Peyer's patch (tissue), 4 donors: ENCODE data around the gene BDKRB2. TPM values are rescaled to one million over a fixed set of nuclear protein-coding genes. Genes with fewer than 3 reads are reported as not detected.
A peak's percentile ranks its signal among the peaks of the same experiment; 100 is the strongest.

Experiments
- DNase-seq, 3 donors: peaks; one replicate each; pipeline ENCODE4 v3.0.0-alpha.2; 2017 to 2019
- H3K27ac ChIP-seq, 4 donors: fragments of 200-600 bp; sonication (generic); one replicate each; pipeline ENCODE4 v1.5.1; 2016 to 2019
- H3K27me3 ChIP-seq, 2 donors: fragments of 200-600 bp; sonication (generic); one replicate each; pipeline ENCODE4 v1.5.1; 2019
- H3K36me3 ChIP-seq, 3 donors: fragments of 200-600 bp; sonication (generic); one replicate each; pipeline ENCODE4 v1.5.1; 2016 to 2019
- H3K4me1 ChIP-seq, 4 donors: fragments of 200-600 bp; sonication (generic); one replicate each; pipeline ENCODE4 v1.5.1; 2016 to 2019
- H3K4me3 ChIP-seq, 4 donors: fragments of 200-600 bp; sonication (generic); 1 replicate in 3 of 4; 2 replicates in 1 of 4; pipeline ENCODE4 v1.5.1; 2016 to 2019; ENCODE audit warnings: mild to moderate bottlenecking in 1 of 4
- H3K9me3 ChIP-seq, 4 donors: fragments of 200-600 bp; sonication (generic); one replicate each; pipeline ENCODE4 v1.5.1; 2016 to 2019; ENCODE audit warnings: mild to moderate bottlenecking in 1 of 4
- CTCF ChIP-seq, 6 experiments: fragments of 450-650 bp in 4 of 6; fragments of 200-600 bp in 2 of 6; sonication (generic) in 1 of 6; IDR thresholded peaks; one replicate each; pipeline ENCODE4 v1.5.1; 2017 to 2019; ENCODE audit warnings: antibody characterized with exemption in 6 of 6, mild to moderate bottlenecking in 3 of 6, moderate library complexity in 1 of 6
- POLR2A ChIP-seq, 2 donors: fragments of 450-650 bp; IDR thresholded peaks; one replicate each; pipeline ENCODE4 v1.5.1; 2017; ENCODE audit warnings: antibody characterized with exemption in 2 of 2, mild to moderate bottlenecking in 2 of 2, moderate library complexity in 2 of 2
- total RNA-seq, 4 donors: library from RNA; depleted of rRNA; stranded (reverse); fragments of >200 nt; gene quantifications; one replicate each; pipeline ENCODE4 v1.1.0, GENCODE V29; 2016

Gene BDKRB2
- total RNA-seq, 4 donors from 2014 or later: 12.4 to 18.9 (median 16.9) TPM

GRCh38 chr14:96255501-96256366 lies 51.1 kb downstream of the BDKRB2 start, which contains the start of gene BDKRB1:
Gene BDKRB1 (plus strand): TSS chr14:96256210. CDS start chr14:96263683, 7,473 bp downstream.
- H3K36me3 ChIP-seq: no peaks in the 10 kb centered on the region
- peak within 1 kb of the TSS in 3 of 4 donors; percentile 25 to 76 (median 51) for H3K27ac ChIP-seq
- no peak within 1 kb of the TSS for H3K4me3 ChIP-seq
- no peaks in the 10 kb centered on the region for H3K9me3 ChIP-seq
- peak in 1 of 3 donors; percentile 25 for DNase-seq
- H3K27me3 ChIP-seq: no peaks in the 10 kb centered on the region
- H3K4me1 ChIP-seq: peaks cover 0 to 4% (median 0%) of the 10 kb centered on the region in 4 donors
- TF ChIP-seq CTCF (IDR thresholded peaks at IDR 0.05) (no peak), POLR2A (IDR thresholded peaks at IDR 0.05) (no peak)

- H3K4me1 ChIP-seq: peaks cover 0 to 4% (median 0%) of the 10 kb centered on the region in 4 donors
- no peak overlapping the region for H3K4me3 ChIP-seq
- peak overlapping the region in 1 of 4 donors; percentile 76 for H3K27ac ChIP-seq
- peak in 1 of 3 donors; percentile 5 for DNase-seq
- no peaks in the 10 kb centered on the region for H3K9me3 ChIP-seq
- H3K27me3 ChIP-seq: no peaks in the 10 kb centered on the region
- TF ChIP-seq POLR2A (IDR thresholded peaks at IDR 0.05): no peak
- no peak for TF ChIP-seq CTCF (IDR thresholded peaks at IDR 0.05)
- no peaks in the 10 kb centered on the region for H3K36me3 ChIP-seq
These were observed 51.8 kb downstream of the BDKRB2 start for GRCh38 chr14:96256407-96256806.

GRCh38 chr14:96257056-96257455 lies 52.4 kb downstream of the BDKRB2 start:
- H3K27ac ChIP-seq: no peak overlapping the region
- H3K36me3 ChIP-seq: no peaks in the 10 kb centered on the region
- no peak overlapping the region for H3K4me3 ChIP-seq
- H3K27me3 ChIP-seq: no peaks in the 10 kb centered on the region
- peaks cover 0 to 8% (median 0%) of the 10 kb centered on the region in 4 donors for H3K4me1 ChIP-seq
- TF ChIP-seq CTCF (IDR thresholded peaks at IDR 0.05): no peak
- TF ChIP-seq POLR2A (IDR thresholded peaks at IDR 0.05): no peak
- DNase-seq: peak in 1 of 3 donors; percentile 15
- no peaks in the 10 kb centered on the region for H3K9me3 ChIP-seq

DNA sequence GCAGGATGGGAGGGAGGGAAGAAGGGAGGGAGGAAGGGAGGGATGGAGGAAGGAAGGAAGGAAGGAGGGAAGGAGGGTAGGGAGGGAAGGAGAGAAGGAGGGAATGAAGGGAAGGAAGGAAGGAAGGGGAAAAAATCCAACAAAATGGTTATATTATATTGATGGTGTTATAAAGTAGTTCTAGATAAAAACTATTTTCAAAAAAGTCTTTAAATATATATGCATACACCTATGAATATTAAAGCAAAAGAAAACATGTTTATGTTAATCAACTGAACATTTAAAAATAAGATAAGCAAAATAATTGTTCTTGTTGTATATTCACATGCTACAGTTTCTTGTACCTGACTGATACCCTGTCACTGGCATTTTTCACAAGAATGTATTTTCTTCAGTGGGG lies 53.3 kb downstream of the BDKRB2 start:
- DNase-seq: no peak
- H3K27ac ChIP-seq: no peak overlapping the region
- H3K9me3 ChIP-seq: no peaks in the 10 kb centered on the region
- no peaks in the 10 kb centered on the region for H3K27me3 ChIP-seq
- peaks cover 0 to 6% (median 0%) of the 10 kb centered on the region in 4 donors for H3K4me1 ChIP-seq
- H3K4me3 ChIP-seq: no peak overlapping the region
- no peaks in the 10 kb centered on the region for H3K36me3 ChIP-seq
- TF ChIP-seq CTCF (IDR thresholded peaks at IDR 0.05) (no peak), POLR2A (IDR thresholded peaks at IDR 0.05) (no peak)

DNA sequence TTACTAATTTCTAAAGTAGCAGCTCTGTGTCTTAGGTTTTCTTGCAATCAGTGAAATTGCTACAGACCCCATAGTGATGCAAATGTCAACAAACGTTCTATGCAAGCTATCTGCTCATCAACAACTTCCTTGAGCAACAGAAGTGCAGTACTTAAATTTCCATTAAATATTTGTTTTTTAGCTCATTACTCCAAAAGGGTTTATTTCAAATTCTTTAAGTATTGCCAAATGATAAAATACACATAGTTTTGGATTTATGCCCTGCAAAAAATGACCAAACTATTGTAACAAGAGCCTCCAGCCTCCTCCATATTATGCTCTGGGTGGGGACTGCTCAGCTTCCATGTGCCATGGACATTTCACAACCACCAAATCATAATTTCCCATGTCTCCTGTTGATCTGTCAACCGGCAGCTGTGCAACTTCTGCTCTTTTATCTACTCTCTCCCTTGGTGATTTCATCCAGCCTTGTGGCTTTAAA lies 55.7 kb downstream of the BDKRB2 start:
- Histone ChIP-seq H3K27ac (no peak overlapping the region), H3K9me3 (no peaks in the 10 kb centered on the region)

More for the DNA sequence above, 55.7 kb downstream of the BDKRB2 start:
- Histone ChIP-seq H3K36me3 (no peaks in the 10 kb centered on the region), H3K27me3 (no peaks in the 10 kb centered on the region), H3K4me1 (peaks cover 0 to 6% (median 0%) of the 10 kb centered on the region in 4 donors), H3K4me3 (no peak overlapping the region)
- TF ChIP-seq POLR2A (IDR thresholded peaks at IDR 0.05): no peak
- TF ChIP-seq CTCF (IDR thresholded peaks at IDR 0.05): no peak
- no peak for DNase-seq
